PC-9 (cell line): ENCODE results near the gene MSRB2. TPM values are rescaled to one million over a fixed set of nuclear protein-coding genes. Genes with fewer than 3 reads are reported as not detected.

Experiments
- BruUV-seq: library from RNA; stranded (reverse); fragments of 400-500 nt; replicated peaks from 2 replicates; lab custom pipeline; 2021; lab: Mats Ljungman, UMichigan
- CTCF ChIA-PET: fragments of 300-600 bp; sonication (Branson Sonifier 250); formaldehyde crosslinking; loops from one replicate; lab custom pipeline; 2022; ENCODE audit warnings: antibody characterized with exemption; lab: Charles Lee
- POLR2A ChIA-PET: fragments of 300-600 bp; sonication (Branson Sonifier 250); formaldehyde crosslinking; loops from one replicate; lab custom pipeline; 2022; ENCODE audit warnings: antibody characterized with exemption; ENCODE audit not compliant: unreplicated experiment; lab: Charles Lee
- DNase-seq, 2 experiments: peaks; one replicate each; pipeline versions ENCODE4 v3.0.0 to v3.0.0-alpha.2; 2015 to 2022; ENCODE audit warnings: mixed read lengths in 1 of 2
- H2AFZ ChIP-seq: fragments of 200-600 bp; sonication (generic); 2 replicates; pipeline ENCODE4 v1.8.1; 2017; ENCODE audit warnings: antibody characterized with exemption
- H3F3A ChIP-seq: fragments of 200-600 bp; sonication (generic); 2 replicates; pipeline ENCODE4 v1.8.1; 2017; ENCODE audit warnings: antibody characterized with exemption, mild to moderate bottlenecking, low read depth; ENCODE audit not compliant: insufficient read depth
- H3K27ac ChIP-seq: fragments of 200-600 bp; sonication (generic); 2 replicates; pipeline ENCODE4 v1.6.1; 2016; ENCODE audit warnings: mixed run types
- H3K27me3 ChIP-seq: fragments of 200-600 bp; sonication (generic); 2 replicates; pipeline ENCODE4 v1.6.1; 2016; ENCODE audit warnings: low read depth, mixed run types; ENCODE audit not compliant: insufficient read depth
- H3K36me3 ChIP-seq: fragments of 200-600 bp; sonication (generic); 2 replicates; pipeline ENCODE4 v1.6.1; 2016; ENCODE audit warnings: low read depth, mixed run types
- H3K4me1 ChIP-seq: fragments of 200-600 bp; sonication (generic); replicated peaks from 2 replicates; pipeline ENCODE4 v1.6.1; 2016; ENCODE audit warnings: mixed run types; ENCODE audit not compliant: insufficient read depth
- H3K4me2 ChIP-seq: fragments of 200-600 bp; sonication (generic); 2 replicates; pipeline ENCODE4 v1.6.1; 2017; ENCODE audit warnings: mixed run types
- H3K4me3 ChIP-seq: fragments of 200-600 bp; sonication (generic); 2 replicates; pipeline ENCODE4 v1.6.1; 2016; ENCODE audit warnings: mixed run types
- H3K79me2 ChIP-seq: fragments of 200-600 bp; sonication (generic); 2 replicates; pipeline ENCODE4 v1.6.1; 2017; ENCODE audit warnings: low read depth, mixed run types
- H3K9me2 ChIP-seq: fragments of 200-600 bp; sonication (generic); 2 replicates; pipeline ENCODE4 v1.8.1; 2017; ENCODE audit warnings: mild to moderate bottlenecking; ENCODE audit not compliant: insufficient read depth
- H3K9me3 ChIP-seq: fragments of 200-600 bp; sonication (generic); 2 replicates; pipeline ENCODE4 v1.8.1; 2016; ENCODE audit warnings: low read depth; ENCODE audit not compliant: insufficient read depth
- H4K20me1 ChIP-seq: fragments of 200-600 bp; sonication (generic); 2 replicates; pipeline ENCODE4 v1.8.1; 2017; ENCODE audit not compliant: insufficient read depth
- EZH2 ChIP-seq: fragments of 200-600 bp; sonication (generic); IDR thresholded peaks from 2 replicates; pipeline ENCODE4 v1.8.0; 2017; ENCODE audit warnings: antibody characterized with exemption, low read depth
- intact Hi-C: fragments of 100-400 bp; cut with micrococcal nuclease; formaldehyde crosslinking; loops from one replicate; pipeline ENCODE4 v1.10.0; 2022; ENCODE audit not compliant: unreplicated experiment
- total RNA-seq: library from RNA; stranded (reverse); gene quantifications from 2 replicates; pipeline ENCODE4 v1.2.3, GENCODE V29; 2021
- TF ChIP-seq, protein P1 (sequence below): fragments of 200-600 bp; sonication (generic); conservative IDR thresholded peaks from 2 replicates; pipeline ENCODE4 v1.6.1; 2017; ENCODE audit warnings: mixed run types, antibody characterized with exemption, mild to moderate bottlenecking, moderate library complexity

MSRB2 gene
- total RNA-seq, 1 experiment from 2014 or later = 28.3 TPM

DNA sequence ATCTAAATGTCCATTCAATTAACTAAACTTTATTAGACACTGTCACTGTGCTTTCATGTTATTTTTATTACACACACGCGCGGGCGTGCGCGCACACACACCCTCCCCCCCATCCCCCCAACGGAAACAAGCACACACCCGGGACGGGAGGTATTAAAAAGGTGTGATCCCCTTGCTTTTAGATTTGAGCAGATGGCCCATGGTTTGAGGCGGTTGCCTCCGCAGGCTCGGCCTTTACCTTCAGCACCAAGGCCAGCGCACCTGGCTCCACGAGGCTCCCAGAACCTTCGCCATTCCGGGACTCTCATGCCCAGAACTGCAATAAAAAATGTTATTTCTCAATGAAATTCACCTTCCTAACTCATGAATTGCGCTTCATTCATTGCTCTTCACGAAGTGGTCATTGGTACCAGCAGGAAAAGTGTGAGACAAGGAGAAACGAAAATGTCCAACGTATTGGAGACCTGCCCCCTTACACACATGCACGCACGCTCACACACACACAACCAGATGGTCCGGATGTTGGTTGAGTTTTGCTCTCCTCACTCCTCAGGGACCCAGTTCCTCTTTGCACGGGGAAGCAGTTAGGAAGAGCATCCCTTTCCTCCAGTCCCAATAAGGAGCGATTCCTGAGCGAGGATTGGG is 76.0 kb downstream of the MSRB2 start:
- Histone ChIP-seq H3K27ac (no peak overlapping the region), H4K20me1 (no peaks in the 10 kb centered on the region), H3K9me3 (no peaks in the 10 kb centered on the region), H3K36me3 (no peaks in the 10 kb centered on the region), H3K4me3 (no peak overlapping the region), H3K9me2 (no peaks in the 10 kb centered on the region), H3F3A (no peaks in the 10 kb centered on the region), H3K4me1 (no peaks in the 10 kb centered on the region), H3K27me3 (no peaks in the 10 kb centered on the region), H3K4me2 (no peak overlapping the region), H3K79me2 (no peaks in the 10 kb centered on the region), H2AFZ (no peak overlapping the region)
- DNase-seq = peak in 1 of 2 experiments; percentile 12
- intact Hi-C loops = no loop called here
- no TSS peak for BruUV-seq
- CTCF ChIA-PET = no interaction called here
- POLR2A ChIA-PET = no interaction called here
- TF ChIP-seq EZH2 = no peak
- TF ChIP-seq, protein P1, sequence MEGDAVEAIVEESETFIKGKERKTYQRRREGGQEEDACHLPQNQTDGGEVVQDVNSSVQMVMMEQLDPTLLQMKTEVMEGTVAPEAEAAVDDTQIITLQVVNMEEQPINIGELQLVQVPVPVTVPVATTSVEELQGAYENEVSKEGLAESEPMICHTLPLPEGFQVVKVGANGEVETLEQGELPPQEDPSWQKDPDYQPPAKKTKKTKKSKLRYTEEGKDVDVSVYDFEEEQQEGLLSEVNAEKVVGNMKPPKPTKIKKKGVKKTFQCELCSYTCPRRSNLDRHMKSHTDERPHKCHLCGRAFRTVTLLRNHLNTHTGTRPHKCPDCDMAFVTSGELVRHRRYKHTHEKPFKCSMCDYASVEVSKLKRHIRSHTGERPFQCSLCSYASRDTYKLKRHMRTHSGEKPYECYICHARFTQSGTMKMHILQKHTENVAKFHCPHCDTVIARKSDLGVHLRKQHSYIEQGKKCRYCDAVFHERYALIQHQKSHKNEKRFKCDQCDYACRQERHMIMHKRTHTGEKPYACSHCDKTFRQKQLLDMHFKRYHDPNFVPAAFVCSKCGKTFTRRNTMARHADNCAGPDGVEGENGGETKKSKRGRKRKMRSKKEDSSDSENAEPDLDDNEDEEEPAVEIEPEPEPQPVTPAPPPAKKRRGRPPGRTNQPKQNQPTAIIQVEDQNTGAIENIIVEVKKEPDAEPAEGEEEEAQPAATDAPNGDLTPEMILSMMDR = no peak

Other genes starting within 250 kb of the MSRB2 start
- gene ARMC3, start 167.5 kb upstream of the MSRB2 start, total RNA-seq = 10.0 and 14.4 TPM in 2 replicates
- gene PTF1A, start 96.7 kb downstream of the MSRB2 start, total RNA-seq = not detected in 2 replicates
- 1.2 and 1.3 TPM in 2 replicates for gene C10orf67, start 249.2 kb downstream of the MSRB2 start, total RNA-seq